Mucosa of descending colon (tissue), 3 donors: ENCODE results near the gene GUCA1C. TPM values are rescaled to one million over a fixed set of nuclear protein-coding genes. Genes with fewer than 3 reads are reported as not detected.

ENCODE experiments used
- ATAC-seq: fragments of 200-7000 bp; cut with Tn5 transposase; one replicate; pipeline ENCODE4 v1.9.1; 2020; ENCODE audit warnings: mild to moderate bottlenecking, moderate library complexity
- DNase-seq, 3 donors: peaks; one replicate each; pipeline ENCODE4 v3.0.0-alpha.2; 2020
- H3K36me3 ChIP-seq: fragments of 200-600 bp; one replicate; pipeline ENCODE4 v1.8.0; 2021; ENCODE audit warnings: low read depth, mild to moderate bottlenecking
- H3K4me1 ChIP-seq: fragments of 200-600 bp; one replicate; pipeline ENCODE4 v1.8.0; 2021; ENCODE audit warnings: low read depth, mild to moderate bottlenecking
- H3K4me3 ChIP-seq: fragments of 200-600 bp; one replicate; pipeline ENCODE4 v1.8.0; 2021; ENCODE audit warnings: mild to moderate bottlenecking
- H3K9me3 ChIP-seq: fragments of 200-600 bp; one replicate; pipeline ENCODE4 v1.8.0; 2021; ENCODE audit warnings: mild to moderate bottlenecking
- CTCF ChIP-seq: fragments of 200-600 bp; IDR thresholded peaks from one replicate; pipeline ENCODE4 v1.8.0; 2022; ENCODE audit warnings: antibody characterized with exemption, mild to moderate bottlenecking
- intact Hi-C, 2 donors: fragments of 100-400 bp; cut with DNase I in 1 of 2; cut with micrococcal nuclease in 1 of 2; formaldehyde crosslinking; loops; one replicate each; pipeline versions ENCODE4 v1.11.0 to v1.11.1; 2022; cut with DNase I, micrococcal nuclease
- total RNA-seq, 3 donors: library from RNA; stranded (reverse); fragmentation: NEBNext Ultra II Directional in 2 of 3; extraction: Animal tissue kit (Norgen Biotek cat#: 25700) in 2 of 3; gene quantifications; one replicate each; pipeline versions ENCODE4 v1.2.1 to v1.2.4, GENCODE V29; 2021 to 2023
- donor health status: DM: no; HTN: no; CAD: no; lungs with moderate emphysema.
- donor health status: DM: no; HTN: no; CAD: no.
- donor health status: DM: no; HTN: yes; CAD: no.

Gene GUCA1C
- total RNA-seq, 3 donors from 2014 or later = not detected

- no peak overlapping the region for H3K4me3 ChIP-seq
- H3K36me3 ChIP-seq = no peaks in the 10 kb centered on the region
- no peaks in the 10 kb centered on the region for H3K4me1 ChIP-seq
- DNase-seq (no peak), ATAC-seq (no peak)
- TF ChIP-seq CTCF = no peak
- intact Hi-C loops = no loop called here
- H3K9me3 ChIP-seq = no peaks in the 10 kb centered on the region
Observed at GRCh38 chr3:108899530-108899929, 54.1 kb downstream of the GUCA1C start.

- ATAC-seq (no peak), DNase-seq (no peak)
- no peak for TF ChIP-seq CTCF
- H3K4me3 ChIP-seq = no peak overlapping the region
- H3K4me1 ChIP-seq = no peaks in the 10 kb centered on the region
- no peaks in the 10 kb centered on the region for H3K9me3 ChIP-seq
- intact Hi-C loops = no loop called here
- no peaks in the 10 kb centered on the region for H3K36me3 ChIP-seq
Observed at GRCh38 chr3:108897883-108898282, 55.8 kb downstream of the GUCA1C start.

- no peak for ATAC-seq
- Histone ChIP-seq H3K36me3 (no peaks in the 10 kb centered on the region), H3K4me1 (no peaks in the 10 kb centered on the region), H3K4me3 (no peak overlapping the region), H3K9me3 (no peaks in the 10 kb centered on the region)
- intact Hi-C loops = no loop called here
- no peak for TF ChIP-seq CTCF
- no peak for DNase-seq
Observed at GRCh38 chr3:108894981-108895380, 58.7 kb downstream of the GUCA1C start.

GRCh38 chr3:108891833-108892232 lies 61.8 kb downstream of the GUCA1C start:
- H3K4me1 ChIP-seq = no peaks in the 10 kb centered on the region
- H3K36me3 ChIP-seq = no peaks in the 10 kb centered on the region
- ATAC-seq = no peak
- TF ChIP-seq CTCF = no peak
- no peaks in the 10 kb centered on the region for H3K9me3 ChIP-seq
- no peak overlapping the region for H3K4me3 ChIP-seq
- DNase-seq = no peak
- intact Hi-C loops = no loop called here

- intact Hi-C loops = no loop called here
- TF ChIP-seq CTCF = no peak
- Histone ChIP-seq H3K36me3 (no peaks in the 10 kb centered on the region), H3K4me1 (no peaks in the 10 kb centered on the region), H3K4me3 (no peak overlapping the region), H3K9me3 (no peaks in the 10 kb centered on the region)
- DNase-seq (no peak), ATAC-seq (no peak)
Observed at GRCh38 chr3:108887777-108888176, 65.9 kb downstream of the GUCA1C start.

GRCh38 chr3:108887121-108887520 lies 66.6 kb downstream of the GUCA1C start:
- intact Hi-C loops = no loop called here
- no peak for TF ChIP-seq CTCF
- ATAC-seq (no peak), DNase-seq (no peak)
- Histone ChIP-seq H3K4me3 (no peak overlapping the region), H3K4me1 (no peaks in the 10 kb centered on the region), H3K9me3 (no peaks in the 10 kb centered on the region), H3K36me3 (no peaks in the 10 kb centered on the region)
